HepG2 (cell line): ENCODE data around the gene GRIP1.

Experiments used
- CCAR2 ChIP-seq: fragments of 200-400 bp; formaldehyde crosslinking; optimal IDR thresholded peaks from 2 replicates; pipeline ENCODE3; 2018; ENCODE audit warnings: low read depth, mild to moderate bottlenecking, low read length, moderate library complexity
- CHD2 ChIP-seq: IDR thresholded peaks from 2 replicates; pipeline ENCODE4 v1.6.1; 2011; ENCODE audit warnings: low read depth, low read length, improper control_type of control experiment
- CTCF ChIP-seq: sonication (generic); formaldehyde crosslinking; IDR thresholded peaks from 2 replicates; pipeline ENCODE4 v1.5.0; 2020; ENCODE audit warnings: mild to moderate bottlenecking, missing genetic modification reagents, moderate library complexity
- EP300 ChIP-seq, 3 experiments: sonication (generic) in 1 of 3; formaldehyde crosslinking in 1 of 3; IDR thresholded peaks; 2 replicates each; pipeline versions ENCODE4 v1.5.1 to v1.6.1; 2011 to 2020; ENCODE audit warnings: low read depth in 2 of 3, low read length in 2 of 3, borderline replicate concordance in 1 of 3, improper control_type of control experiment in 1 of 3, mild to moderate bottlenecking in 1 of 3, missing genetic modification reagents in 1 of 3, moderate library complexity in 1 of 3
- EZH2 ChIP-seq: conservative IDR thresholded peaks from 2 replicates; pipeline ENCODE4 v1.6.1; 2012; ENCODE audit warnings: mild to moderate bottlenecking, low read depth, low read length, moderate library complexity
- GTF2F1 ChIP-seq: fragments of 150-350 bp; IDR thresholded peaks from 2 replicates; pipeline ENCODE4 v1.6.1; 2014; ENCODE audit warnings: low read length
- MYNN ChIP-seq: sonication (generic); formaldehyde crosslinking; IDR thresholded peaks from 2 replicates; pipeline ENCODE4 v1.4.0; 2020; ENCODE audit warnings: mild to moderate bottlenecking, low read depth, missing genetic modification reagents
- TCF12 ChIP-seq, 2 experiments: fragments of 450-650 bp in 1 of 2; sonication (generic) in 1 of 2; formaldehyde crosslinking in 1 of 2; IDR thresholded peaks; 2 replicates each; pipeline versions ENCODE4 v1.6.1 to v1.8.0; 2017 to 2022; ENCODE audit warnings: antibody characterized with exemption in 1 of 2, mild to moderate bottlenecking in 1 of 2, missing genetic modification reagents in 1 of 2, moderate library complexity in 1 of 2
- ZFAT ChIP-seq: sonication (generic); formaldehyde crosslinking; conservative IDR thresholded peaks from 2 replicates; pipeline ENCODE4 v1.8.1; 2023; ENCODE audit warnings: missing genetic modification reagents, inconsistent platforms
- ZNF143 ChIP-seq: sonication (generic); formaldehyde crosslinking; IDR thresholded peaks from 2 replicates; pipeline ENCODE4 v1.4.0; 2020; ENCODE audit warnings: missing genetic modification reagents
- TF ChIP-seq, protein P1 (sequence below): IDR thresholded peaks from 2 replicates; pipeline ENCODE4 v1.6.1; 2012; ENCODE audit warnings: low read length, improper control_type of control experiment

DNA sequence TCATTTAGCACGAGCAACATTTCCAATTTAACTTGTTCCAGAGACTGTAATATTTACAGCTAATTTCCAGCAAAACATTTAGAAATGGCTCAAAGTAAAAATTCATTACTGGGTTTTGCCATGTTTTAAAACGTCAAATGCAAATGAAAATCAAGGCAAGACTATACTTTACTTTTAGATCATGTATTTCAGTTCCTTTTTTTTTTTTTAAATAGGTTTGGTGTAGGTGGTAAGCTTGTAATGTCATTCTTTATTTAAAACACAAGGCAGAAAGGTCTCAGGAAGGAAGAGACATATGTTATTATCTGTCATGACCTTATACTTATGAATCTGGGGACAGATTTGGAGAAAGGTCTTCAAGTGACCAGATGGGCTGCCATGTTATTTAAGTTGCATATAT is 54.1 kb downstream of the GRIP1 start:
- TF ChIP-seq GTF2F1 = no peak
- TF ChIP-seq ZFAT (CRISPR knock-in tag) = no peak
- TF ChIP-seq ZNF143 (CRISPR knock-in tag) = no peak
- TF ChIP-seq, protein P1, sequence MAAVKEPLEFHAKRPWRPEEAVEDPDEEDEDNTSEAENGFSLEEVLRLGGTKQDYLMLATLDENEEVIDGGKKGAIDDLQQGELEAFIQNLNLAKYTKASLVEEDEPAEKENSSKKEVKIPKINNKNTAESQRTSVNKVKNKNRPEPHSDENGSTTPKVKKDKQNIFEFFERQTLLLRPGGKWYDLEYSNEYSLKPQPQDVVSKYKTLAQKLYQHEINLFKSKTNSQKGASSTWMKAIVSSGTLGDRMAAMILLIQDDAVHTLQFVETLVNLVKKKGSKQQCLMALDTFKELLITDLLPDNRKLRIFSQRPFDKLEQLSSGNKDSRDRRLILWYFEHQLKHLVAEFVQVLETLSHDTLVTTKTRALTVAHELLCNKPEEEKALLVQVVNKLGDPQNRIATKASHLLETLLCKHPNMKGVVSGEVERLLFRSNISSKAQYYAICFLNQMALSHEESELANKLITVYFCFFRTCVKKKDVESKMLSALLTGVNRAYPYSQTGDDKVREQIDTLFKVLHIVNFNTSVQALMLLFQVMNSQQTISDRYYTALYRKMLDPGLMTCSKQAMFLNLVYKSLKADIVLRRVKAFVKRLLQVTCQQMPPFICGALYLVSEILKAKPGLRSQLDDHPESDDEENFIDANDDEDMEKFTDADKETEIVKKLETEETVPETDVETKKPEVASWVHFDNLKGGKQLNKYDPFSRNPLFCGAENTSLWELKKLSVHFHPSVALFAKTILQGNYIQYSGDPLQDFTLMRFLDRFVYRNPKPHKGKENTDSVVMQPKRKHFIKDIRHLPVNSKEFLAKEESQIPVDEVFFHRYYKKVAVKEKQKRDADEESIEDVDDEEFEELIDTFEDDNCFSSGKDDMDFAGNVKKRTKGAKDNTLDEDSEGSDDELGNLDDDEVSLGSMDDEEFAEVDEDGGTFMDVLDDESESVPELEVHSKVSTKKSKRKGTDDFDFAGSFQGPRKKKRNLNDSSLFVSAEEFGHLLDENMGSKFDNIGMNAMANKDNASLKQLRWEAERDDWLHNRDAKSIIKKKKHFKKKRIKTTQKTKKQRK = no peak
- TF ChIP-seq CCAR2 = no peak
- no peak for TF ChIP-seq EP300 (IDR thresholded peaks at IDR 0.05; ENCODE audit: low read depth in 2 of 2, low read length in 2 of 2)
- TF ChIP-seq EP300 (CRISPR knock-in tag; IDR thresholded peaks at IDR 0.05; ENCODE audit: borderline replicate concordance) = no peak
- no peak for TF ChIP-seq CHD2
- TF ChIP-seq TCF12 (IDR thresholded peaks at IDR 0.05) = no peak
- TF ChIP-seq TCF12 (CRISPR knock-in tag; IDR thresholded peaks at IDR 0.05) = no peak
- no peak for TF ChIP-seq EZH2
- no peak for TF ChIP-seq CTCF
- no peak for TF ChIP-seq MYNN
